ENCODE data around the gene NOLC1. TPM values are rescaled to one million over a fixed set of nuclear protein-coding genes. Genes with fewer than 3 reads are reported as not detected.

Gene NOLC1
- total RNA-seq = 10 to 100 TPM; 80.5 to 81.3 TPM

DNA sequence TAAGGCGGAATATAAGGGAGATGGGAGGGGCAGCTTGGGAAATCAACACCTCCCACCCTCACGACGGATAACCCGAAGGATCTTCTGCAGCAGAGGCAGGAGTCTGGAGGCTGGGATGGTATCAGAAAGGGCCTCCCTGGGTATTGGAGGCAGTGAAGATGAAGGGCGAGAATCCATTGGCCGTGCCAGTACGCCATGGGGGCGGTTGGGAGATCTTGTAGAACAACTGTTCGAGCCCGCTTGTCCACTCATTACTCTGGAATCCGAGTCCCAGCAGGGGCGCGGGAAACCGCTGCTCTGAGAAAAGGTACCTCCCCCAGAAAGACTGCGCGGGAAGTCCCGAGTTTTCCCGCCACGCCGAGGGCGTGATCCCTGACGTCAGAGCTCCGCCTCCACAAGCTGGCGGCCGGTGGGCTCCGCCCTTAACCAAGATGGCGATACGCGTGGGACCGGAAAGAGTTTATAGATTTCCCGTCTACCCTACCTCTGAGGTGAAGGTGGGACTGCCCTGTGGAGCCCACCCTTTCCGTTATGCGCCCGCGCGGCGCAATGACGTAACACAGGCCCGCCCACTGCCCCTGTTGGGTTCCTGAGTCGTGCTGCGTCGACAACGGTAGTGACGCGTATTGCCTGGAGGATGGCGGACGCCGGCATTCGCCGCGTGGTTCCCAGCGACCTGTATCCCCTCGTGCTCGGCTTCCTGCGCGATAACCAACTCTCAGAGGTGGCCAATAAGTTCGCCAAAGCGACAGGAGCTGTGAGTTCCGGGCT is at the start of gene NOLC1:
Gene NOLC1 (plus strand): TSS at position 616 of the 771 bp plus-strand sequence. CDS start 22 bp downstream, at position 638.
- Mint-ChIP-seq H3K4me1 (peaks cover 54% of the 10 kb centered on the region), H3K27ac (peak within 1 kb of the TSS; percentile 99), H3K4me3 (peak within 1 kb of the TSS; percentile 99), H3K36me3 (ENCODE audit: low read depth) (peaks cover 64% of the 10 kb centered on the region), H3K9me3 (no peaks in the 10 kb centered on the region), H3K27me3 (no peaks in the 10 kb centered on the region)
- CTCF ChIA-PET = interaction anchor here (0.9 to 7.3 kb wide), 8 partner anchors 9 to 248 kb away, joined by 3 to 73 read pairs (median 4); partner anchors contain the start of gene PPRC1
- POLR2A ChIA-PET = interaction anchor here (0.9 to 1.5 kb wide), 3 partner anchors 14 to 33 kb away, joined by 3 read pairs; no protein-coding TSS in a partner anchor
- peak; percentile 100 for DNase-seq

DNA sequence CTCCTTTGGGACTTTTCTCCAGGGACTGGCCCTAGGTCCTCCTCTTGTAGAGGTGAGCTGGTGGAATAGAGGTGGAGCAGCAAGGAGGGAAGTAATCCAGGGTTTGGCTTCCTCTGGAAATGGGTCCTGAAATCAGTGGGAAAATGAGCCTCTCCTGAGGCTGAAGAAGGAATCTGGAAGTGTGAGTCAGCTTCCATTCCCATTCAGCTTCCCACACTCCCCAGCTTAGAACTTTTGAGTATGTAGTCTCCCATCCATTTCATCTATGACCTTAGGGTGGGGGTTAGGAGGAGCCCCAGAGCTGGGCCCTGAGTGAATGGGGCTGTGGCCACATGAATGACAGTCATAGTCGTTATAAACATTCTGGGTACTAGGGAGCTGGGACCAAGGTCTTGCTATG is 49.8 kb upstream of the NOLC1 start:
- CTCF ChIA-PET = interaction anchor here (0.9 to 1.8 kb wide), 5 partner anchors 8 to 36 kb away, joined by 3 to 9 read pairs (median 4); no protein-coding TSS in a partner anchor
- POLR2A ChIA-PET = interaction anchor here (0.5 kb wide), 1 partner anchor 11 kb away, joined by 3 read pairs; no protein-coding TSS in a partner anchor
- Mint-ChIP-seq H3K27me3 (no peaks in the 10 kb centered on the region), H3K27ac (no peak overlapping the region), H3K4me1 (peaks cover 20% of the 10 kb centered on the region), H3K9me3 (no peaks in the 10 kb centered on the region), H3K36me3 (ENCODE audit: low read depth) (peaks cover 11% of the 10 kb centered on the region), H3K4me3 (no peak overlapping the region)
- DNase-seq = no peak

DNA sequence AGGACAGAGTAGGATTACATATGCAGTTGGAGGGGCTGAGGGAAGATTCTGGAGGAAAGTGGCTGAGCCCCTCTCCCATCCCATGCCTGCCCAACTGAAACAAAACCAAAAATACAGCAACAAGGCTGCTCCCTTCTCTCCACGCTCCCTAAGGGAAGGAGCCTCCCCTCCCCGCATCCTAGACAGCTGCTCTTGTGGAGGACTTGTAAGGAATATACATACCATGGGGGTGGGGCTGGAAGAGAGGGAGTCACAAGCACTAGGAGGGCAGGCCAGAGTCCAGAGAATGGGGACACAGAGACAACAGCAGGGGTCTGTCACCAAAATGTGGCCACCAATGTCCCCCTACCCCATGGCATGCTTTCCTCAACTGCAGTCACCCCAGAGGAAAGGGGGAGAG is 45.2 kb upstream of the NOLC1 start:
- Mint-ChIP-seq H3K27me3 (no peaks in the 10 kb centered on the region), H3K36me3 (ENCODE audit: low read depth) (peaks cover 37% of the 10 kb centered on the region), H3K27ac (no peak overlapping the region), H3K4me1 (peaks cover 25% of the 10 kb centered on the region), H3K4me3 (no peak overlapping the region), H3K9me3 (no peaks in the 10 kb centered on the region)
- POLR2A ChIA-PET = interaction anchor here (0.5 kb wide), 1 partner anchor 17 kb away, joined by 6 read pairs; no protein-coding TSS in a partner anchor
- CTCF ChIA-PET = interaction anchor here (0.6 kb wide), 1 partner anchor 271 kb away, joined by 3 read pairs; no protein-coding TSS in a partner anchor
- no peak for DNase-seq

DNA sequence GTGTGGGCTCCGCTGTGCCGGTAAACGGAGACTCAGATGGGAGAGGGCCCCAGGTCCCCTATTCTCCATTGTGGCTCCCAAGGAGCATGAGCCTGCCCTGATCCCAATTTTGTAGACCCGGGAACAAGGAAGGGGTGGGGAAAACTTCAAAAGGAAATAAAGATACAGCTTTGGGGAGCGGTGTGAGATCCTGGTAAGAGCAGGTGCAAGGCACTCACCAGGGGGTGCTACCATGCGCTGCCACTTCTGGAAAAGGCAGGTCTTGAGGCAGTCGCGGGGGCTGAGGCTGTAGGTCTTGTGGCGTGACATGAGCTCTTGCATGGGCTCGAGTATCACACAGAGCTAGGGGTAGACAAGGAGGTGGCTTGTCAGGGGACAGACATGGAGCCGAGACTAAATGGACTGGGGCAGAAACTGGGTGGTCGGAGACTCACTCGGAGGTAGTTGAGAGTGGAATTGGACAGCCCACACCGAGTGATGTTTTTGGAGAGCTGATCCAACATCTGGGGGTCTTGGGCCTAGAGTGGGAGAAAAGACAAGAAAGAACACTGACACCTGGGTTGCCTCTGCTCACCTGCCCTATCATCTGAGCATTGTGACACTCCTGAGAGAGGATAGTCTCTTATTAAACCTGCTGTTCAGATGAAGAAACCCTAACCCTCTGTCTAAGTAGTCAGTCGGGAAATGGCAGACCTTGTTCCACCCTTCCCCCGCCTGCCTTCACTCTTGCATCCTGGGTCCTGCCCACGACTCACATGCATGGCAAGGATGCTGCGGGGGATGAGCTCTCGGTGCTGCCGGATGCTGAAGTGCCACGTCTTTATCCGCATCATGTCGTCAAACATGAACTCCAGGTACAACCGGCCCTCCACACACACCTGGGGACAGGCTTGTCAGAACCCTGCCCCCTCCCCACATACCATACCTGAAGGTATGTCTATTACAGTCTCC is 42.7 kb upstream of the NOLC1 start:
- Mint-ChIP-seq H3K4me3 (no peak overlapping the region), H3K4me1 (peaks cover 34% of the 10 kb centered on the region), H3K36me3 (ENCODE audit: low read depth) (peaks cover 44% of the 10 kb centered on the region), H3K27me3 (no peaks in the 10 kb centered on the region), H3K9me3 (no peaks in the 10 kb centered on the region), H3K27ac (peak overlapping the region; percentile 27)
- CTCF ChIA-PET = interaction anchor here (0.9 to 1.3 kb wide), 5 partner anchors 9 to 272 kb away, joined by 3 to 7 read pairs (median 3); no protein-coding TSS in a partner anchor
- no peak for DNase-seq
- POLR2A ChIA-PET = no interaction called here

DNA sequence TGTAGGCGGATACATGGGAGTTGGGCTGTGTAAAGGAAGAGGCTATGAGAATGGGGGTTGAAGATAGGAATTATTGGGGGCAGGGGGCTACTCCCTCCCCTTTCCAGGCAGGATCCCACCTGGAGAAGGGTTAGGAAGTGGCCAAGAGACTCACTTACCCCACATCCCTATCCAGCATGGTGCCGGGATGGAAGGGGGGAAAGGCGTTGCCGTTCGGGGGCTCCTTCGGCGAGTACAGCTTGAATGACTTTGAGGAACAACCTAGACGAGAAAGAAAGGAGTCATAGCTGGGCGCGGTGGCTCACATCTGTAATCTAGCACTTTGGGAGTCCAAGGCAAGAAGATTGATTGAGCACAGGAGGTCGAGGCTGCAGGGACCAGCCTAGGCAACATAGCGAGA is 40.9 kb upstream of the NOLC1 start:
- Mint-ChIP-seq H3K27me3 (no peaks in the 10 kb centered on the region), H3K4me1 (peaks cover 33% of the 10 kb centered on the region), H3K27ac (no peak overlapping the region), H3K36me3 (ENCODE audit: low read depth) (peaks cover 38% of the 10 kb centered on the region), H3K9me3 (no peaks in the 10 kb centered on the region), H3K4me3 (no peak overlapping the region)
- ChIA-PET CTCF (interaction anchor here (0.8 to 4.8 kb wide), 6 partner anchors 8 to 43 kb away, joined by 3 to 17 read pairs (median 5); no protein-coding TSS in a partner anchor), POLR2A (no interaction called here)
- DNase-seq = no peak

DNA sequence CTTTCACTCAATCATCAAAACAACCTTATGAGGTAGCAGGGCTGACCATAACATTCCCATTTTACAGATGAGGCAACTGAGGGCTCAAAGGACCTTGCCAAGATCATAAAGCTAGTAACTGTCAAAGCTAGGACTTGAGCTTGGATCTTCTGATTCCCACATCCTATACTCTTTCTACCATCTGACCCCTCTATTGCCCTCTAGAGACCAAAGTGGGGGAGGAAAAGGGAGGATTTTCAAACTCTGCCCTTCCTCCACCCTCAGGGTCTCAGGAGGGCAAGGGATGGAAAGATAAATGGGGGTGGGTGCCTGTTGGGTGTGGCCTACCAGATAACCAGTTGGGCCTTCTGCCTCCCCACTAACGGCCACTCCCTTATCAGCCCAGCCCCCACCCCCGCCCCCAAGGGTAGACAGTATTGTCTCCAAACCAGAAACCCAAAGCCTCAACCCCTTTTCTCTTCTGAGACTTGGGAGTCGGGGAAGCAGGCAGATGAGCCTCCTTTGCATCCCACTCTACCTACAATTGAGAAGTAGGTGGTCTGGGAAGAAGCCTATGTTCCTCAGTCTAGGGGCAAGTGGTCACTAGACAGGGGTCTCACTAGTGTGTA is 39.9 kb upstream of the NOLC1 start:
- Mint-ChIP-seq H3K4me3 (no peak overlapping the region), H3K9me3 (no peaks in the 10 kb centered on the region), H3K27me3 (no peaks in the 10 kb centered on the region), H3K4me1 (peaks cover 43% of the 10 kb centered on the region), H3K27ac (no peak overlapping the region), H3K36me3 (ENCODE audit: low read depth) (peaks cover 38% of the 10 kb centered on the region)
- POLR2A ChIA-PET = interaction anchor here (1.0 kb wide), 1 partner anchor 44 kb away, joined by 3 read pairs; no protein-coding TSS in a partner anchor
- DNase-seq = no peak
- CTCF ChIA-PET = interaction anchor here (0.6 to 4.8 kb wide), 6 partner anchors 9 to 1158 kb away, joined by 3 to 17 read pairs (median 8); no protein-coding TSS in a partner anchor

DNA sequence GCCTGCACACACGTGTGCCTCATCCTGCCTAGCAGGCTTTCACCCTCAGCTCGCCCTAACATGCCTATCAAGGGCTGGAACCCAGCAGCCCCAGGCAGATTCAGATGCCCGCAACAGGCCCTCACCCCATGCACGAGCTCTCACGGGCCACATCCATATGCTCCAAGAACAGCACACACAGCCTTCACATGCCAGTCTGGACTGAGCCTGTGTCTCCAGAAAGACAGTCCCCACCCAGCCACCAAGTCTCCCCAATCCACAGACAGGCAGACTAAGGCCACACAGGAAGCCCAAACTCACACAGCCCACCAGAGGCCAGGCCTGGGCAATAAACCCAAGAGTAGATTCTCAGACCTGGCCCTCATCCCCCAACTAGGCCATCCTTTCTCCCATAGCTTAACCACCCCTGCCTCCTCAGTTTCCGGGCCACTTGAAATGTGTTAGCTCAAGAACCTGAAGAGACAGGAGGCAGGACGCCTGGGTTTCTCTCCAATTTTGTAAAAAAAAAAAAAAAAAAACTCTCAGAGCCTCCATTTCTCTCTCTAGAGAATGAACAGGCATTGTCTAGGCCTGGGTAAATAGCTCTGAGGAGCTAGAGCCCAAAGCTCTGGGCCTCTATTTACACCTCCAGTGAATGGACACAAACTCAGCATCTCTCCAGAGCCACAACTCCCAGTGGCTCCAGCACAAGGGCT is 38.8 kb upstream of the NOLC1 start:
- ChIA-PET POLR2A (interaction anchor here (0.6 to 1.0 kb wide), 2 partner anchors 11 to 45 kb away, joined by 3 read pairs; no protein-coding TSS in a partner anchor), CTCF (interaction anchor here (0.5 to 4.8 kb wide), 9 partner anchors 11 to 287 kb away, joined by 3 to 17 read pairs (median 4); no protein-coding TSS in a partner anchor)
- H3K4me3 Mint-ChIP-seq = peak overlapping the region; percentile 76
- peaks cover 35% of the 10 kb centered on the region for H3K36me3 Mint-ChIP-seq (ENCODE audit: low read depth)
- no peaks in the 10 kb centered on the region for H3K27me3 Mint-ChIP-seq
- peak overlapping the region; percentile 78 for H3K27ac Mint-ChIP-seq
- DNase-seq = peak; percentile 33
- H3K9me3 Mint-ChIP-seq = no peaks in the 10 kb centered on the region
- peaks cover 54% of the 10 kb centered on the region for H3K4me1 Mint-ChIP-seq

DNA sequence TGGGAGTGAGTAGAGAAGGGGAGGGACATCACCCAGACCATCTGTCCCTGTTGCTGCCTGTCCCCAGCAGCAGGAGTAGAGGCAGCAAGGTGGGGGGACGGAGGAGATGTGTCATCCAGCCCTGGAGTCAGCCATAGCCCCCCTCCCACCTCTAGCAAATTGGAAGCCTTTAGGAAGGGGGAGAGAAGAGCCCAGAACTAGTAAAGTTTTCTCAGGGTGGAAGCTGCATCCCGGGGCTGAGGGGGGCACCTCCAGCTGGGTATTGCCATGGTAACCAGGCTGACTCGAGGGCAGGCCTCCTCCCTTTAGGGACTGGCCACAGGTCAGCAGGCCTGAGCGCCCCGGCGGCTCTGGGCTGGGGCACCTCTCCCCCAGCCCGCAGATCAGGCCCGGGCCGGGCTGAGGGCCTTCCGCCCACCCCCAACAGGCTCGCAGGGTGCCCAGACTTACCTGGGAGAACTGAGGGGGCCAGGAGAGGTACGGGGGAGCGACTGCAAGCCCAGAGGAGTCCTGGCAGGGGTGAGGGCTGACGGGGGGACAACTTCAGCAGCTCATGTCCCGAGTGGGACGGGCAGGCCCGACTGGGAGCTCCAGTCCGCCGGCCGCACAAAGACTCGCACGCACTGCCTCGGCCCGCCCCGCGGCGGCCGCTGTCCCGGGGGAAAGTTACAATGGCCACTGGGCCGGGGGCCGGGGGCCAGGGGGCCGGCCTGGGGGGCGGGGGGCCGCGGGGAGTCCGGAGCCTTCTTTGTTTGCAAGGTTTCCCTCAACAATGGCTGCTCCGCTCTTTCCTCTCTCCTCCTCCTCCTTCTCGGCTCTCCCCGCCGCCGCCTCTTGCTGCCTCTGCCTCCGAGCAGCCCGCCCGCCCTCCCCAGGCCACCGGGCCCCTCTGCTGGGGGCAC is 38.0 kb upstream of the NOLC1 start:
- peak; percentile 14 for DNase-seq
- H3K36me3 Mint-ChIP-seq (ENCODE audit: low read depth) = peaks cover 28% of the 10 kb centered on the region
- CTCF ChIA-PET = interaction anchor here (0.6 to 4.8 kb wide), 7 partner anchors 9 to 187 kb away, joined by 3 to 17 read pairs (median 6); no protein-coding TSS in a partner anchor
- no peaks in the 10 kb centered on the region for H3K27me3 Mint-ChIP-seq
- peak overlapping the region; percentile 94 for H3K27ac Mint-ChIP-seq
- H3K4me1 Mint-ChIP-seq = peaks cover 61% of the 10 kb centered on the region
- POLR2A ChIA-PET = no interaction called here
- H3K4me3 Mint-ChIP-seq = peak overlapping the region; percentile 76
- no peaks in the 10 kb centered on the region for H3K9me3 Mint-ChIP-seq

DNA sequence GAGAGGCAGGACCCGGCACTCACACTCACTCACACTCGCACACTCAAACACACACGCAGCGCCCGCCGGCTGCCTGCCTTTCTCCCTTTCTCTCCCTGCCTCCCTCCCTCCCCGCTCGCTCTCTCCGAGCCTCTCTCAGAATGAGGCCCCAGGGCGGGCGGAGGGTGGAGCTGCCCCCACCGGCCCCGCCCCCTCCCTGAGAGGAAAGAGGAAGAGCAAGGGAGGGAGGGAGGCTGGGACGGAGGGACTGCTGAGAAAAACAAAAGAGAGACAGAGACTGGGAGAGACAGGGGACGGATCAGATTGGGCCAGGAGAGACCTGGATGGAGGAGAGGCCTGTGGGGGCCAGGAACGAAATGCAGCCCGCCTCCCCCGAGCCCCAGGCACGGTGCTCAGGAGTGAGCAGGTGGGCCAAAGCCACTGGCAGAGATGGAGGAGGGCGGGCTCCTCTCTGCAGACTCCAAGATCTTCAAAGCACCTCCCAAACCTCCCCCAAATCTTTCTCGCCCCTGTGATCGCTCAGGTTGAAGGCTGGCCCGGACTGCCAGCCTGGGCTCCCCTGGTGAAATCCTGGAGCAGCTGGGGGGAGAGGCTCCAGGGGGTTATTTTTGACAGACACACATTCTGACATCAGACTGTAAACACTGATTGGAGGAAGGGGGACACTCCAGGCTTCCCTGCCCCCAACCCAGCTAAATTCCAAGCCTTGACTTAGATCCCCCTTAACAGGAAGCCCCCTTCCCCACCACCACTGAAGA is 37.1 kb upstream of the NOLC1 start:
- Mint-ChIP-seq H3K27me3 (no peaks in the 10 kb centered on the region), H3K36me3 (ENCODE audit: low read depth) (peaks cover 20% of the 10 kb centered on the region), H3K4me1 (peaks cover 63% of the 10 kb centered on the region), H3K27ac (peak overlapping the region; percentile 94), H3K9me3 (no peaks in the 10 kb centered on the region), H3K4me3 (peak overlapping the region; percentile 76)
- ChIA-PET POLR2A (interaction anchor here (0.6 kb wide), 1 partner anchor 23 kb away, joined by 4 read pairs; no protein-coding TSS in a partner anchor), CTCF (interaction anchor here (0.9 to 4.8 kb wide), 4 partner anchors 10 to 42 kb away, joined by 3 to 17 read pairs (median 9); no protein-coding TSS in a partner anchor)
- DNase-seq = peak; percentile 90

DNA sequence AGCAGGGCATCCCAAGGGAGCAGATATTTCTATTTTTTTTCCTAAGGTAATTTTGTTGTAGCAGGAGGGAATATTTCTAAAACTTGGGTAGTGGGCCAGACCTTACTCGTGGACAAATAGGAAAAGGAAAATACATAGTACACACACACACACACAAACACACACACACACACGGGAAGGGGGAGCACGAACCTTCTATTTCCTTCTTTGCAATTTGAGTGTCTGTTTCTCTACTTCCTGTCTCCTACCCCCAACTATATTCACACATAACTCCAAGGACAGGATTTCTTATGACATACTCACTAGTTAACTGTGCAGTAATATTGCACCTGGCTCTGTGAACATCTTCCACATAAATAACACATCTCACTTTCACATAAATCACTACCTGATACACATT is 36.4 kb upstream of the NOLC1 start:
- ChIA-PET CTCF (interaction anchor here (1.6 to 4.8 kb wide), 2 partner anchors 11 to 43 kb away, joined by 5 to 17 read pairs; no protein-coding TSS in a partner anchor), POLR2A (no interaction called here)
- H3K27me3 Mint-ChIP-seq = no peaks in the 10 kb centered on the region
- peaks cover 13% of the 10 kb centered on the region for H3K36me3 Mint-ChIP-seq (ENCODE audit: low read depth)
- no peaks in the 10 kb centered on the region for H3K9me3 Mint-ChIP-seq
- DNase-seq = no peak
- peaks cover 64% of the 10 kb centered on the region for H3K4me1 Mint-ChIP-seq
- peak overlapping the region; percentile 94 for H3K27ac Mint-ChIP-seq
- H3K4me3 Mint-ChIP-seq = peak overlapping the region; percentile 76
